ENCODE results near the gene RNF103. TPM values are rescaled to one million over a fixed set of nuclear protein-coding genes. Genes with fewer than 3 reads are reported as not detected.

RNF103 gene
- total RNA-seq, 4 donors from 2014 or later: 36.9 to 60.4 (median 46.4) TPM

DNA sequence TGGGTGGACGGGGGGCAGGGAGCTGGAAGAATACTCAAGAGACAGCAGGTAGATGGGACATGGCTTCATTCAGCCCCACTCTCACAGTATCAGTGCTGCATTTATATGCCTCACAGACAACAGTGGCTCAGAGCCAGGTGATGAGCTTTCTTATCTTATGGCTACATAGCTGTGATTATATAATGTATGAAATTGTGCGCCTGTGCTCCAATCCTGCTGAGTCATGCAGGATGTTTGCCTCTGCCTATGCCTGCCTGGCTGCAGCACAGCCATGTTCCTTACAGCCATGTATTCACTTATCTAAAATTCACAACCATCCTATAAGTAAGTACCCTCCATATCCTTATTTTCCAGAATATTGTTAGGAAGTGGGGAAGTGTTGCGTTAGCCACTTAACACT, 37.7 kb upstream of the RNF103 start:
- Histone ChIP-seq H3K4me3 (no peak overlapping the region), H3K36me3 (no peaks in the 10 kb centered on the region), H3K9me3 (no peaks in the 10 kb centered on the region), H3K27me3 (no peaks in the 10 kb centered on the region), H3K4me1 (no peaks in the 10 kb centered on the region), H3K27ac (replicated peaks in 1 of 4) (no peak overlapping the region)
- 92% methylated on average over 3 of the region's 3 CpGs for WGBS
- intact Hi-C loops (cut with DNase I): no loop called here
- TF ChIP-seq, protein P1, sequence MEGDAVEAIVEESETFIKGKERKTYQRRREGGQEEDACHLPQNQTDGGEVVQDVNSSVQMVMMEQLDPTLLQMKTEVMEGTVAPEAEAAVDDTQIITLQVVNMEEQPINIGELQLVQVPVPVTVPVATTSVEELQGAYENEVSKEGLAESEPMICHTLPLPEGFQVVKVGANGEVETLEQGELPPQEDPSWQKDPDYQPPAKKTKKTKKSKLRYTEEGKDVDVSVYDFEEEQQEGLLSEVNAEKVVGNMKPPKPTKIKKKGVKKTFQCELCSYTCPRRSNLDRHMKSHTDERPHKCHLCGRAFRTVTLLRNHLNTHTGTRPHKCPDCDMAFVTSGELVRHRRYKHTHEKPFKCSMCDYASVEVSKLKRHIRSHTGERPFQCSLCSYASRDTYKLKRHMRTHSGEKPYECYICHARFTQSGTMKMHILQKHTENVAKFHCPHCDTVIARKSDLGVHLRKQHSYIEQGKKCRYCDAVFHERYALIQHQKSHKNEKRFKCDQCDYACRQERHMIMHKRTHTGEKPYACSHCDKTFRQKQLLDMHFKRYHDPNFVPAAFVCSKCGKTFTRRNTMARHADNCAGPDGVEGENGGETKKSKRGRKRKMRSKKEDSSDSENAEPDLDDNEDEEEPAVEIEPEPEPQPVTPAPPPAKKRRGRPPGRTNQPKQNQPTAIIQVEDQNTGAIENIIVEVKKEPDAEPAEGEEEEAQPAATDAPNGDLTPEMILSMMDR (IDR thresholded peaks at IDR 0.05): no peak
- no peak for TF ChIP-seq POLR2A (IDR thresholded peaks at IDR 0.05; ENCODE audit: low read depth)
- no peak for TF ChIP-seq POLR2AphosphoS5 (IDR thresholded peaks at IDR 0.05)
- TF ChIP-seq EP300 (IDR thresholded peaks at IDR 0.05): no peak
- DNase-seq (ENCODE audit: extremely low spot score): no peak

DNA sequence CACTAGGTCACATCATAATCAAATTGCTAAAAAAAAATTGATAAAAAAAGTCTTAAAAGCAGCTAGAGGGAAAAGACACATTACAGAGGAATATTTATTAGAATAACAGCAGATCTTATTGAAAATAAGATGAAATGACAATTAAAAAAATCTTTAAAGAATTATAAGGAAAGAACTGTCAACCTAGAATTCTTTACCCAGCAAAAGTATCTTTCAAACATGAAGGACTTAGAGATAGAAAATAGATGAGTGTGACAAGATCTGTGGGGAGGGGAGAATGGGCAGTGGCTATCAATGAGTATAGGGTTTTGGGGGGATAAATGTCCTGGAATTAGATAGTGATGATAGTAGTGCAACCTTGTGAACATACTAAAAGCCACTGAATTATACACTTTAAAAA, 26.5 kb upstream of the RNF103 start:
- Histone ChIP-seq H3K36me3 (no peaks in the 10 kb centered on the region), H3K27ac (replicated peaks in 1 of 4) (no peak overlapping the region), H3K4me1 (no peaks in the 10 kb centered on the region), H3K4me3 (no peak overlapping the region), H3K9me3 (peaks cover 0 to 15% (median 6%) of the 10 kb centered on the region in 4 donors), H3K27me3 (no peaks in the 10 kb centered on the region)
- TF ChIP-seq EP300 (IDR thresholded peaks at IDR 0.05): no peak
- TF ChIP-seq, protein P1 (IDR thresholded peaks at IDR 0.05): no peak
- no peak for TF ChIP-seq POLR2A (IDR thresholded peaks at IDR 0.05; ENCODE audit: low read depth)
- no peak for TF ChIP-seq POLR2AphosphoS5 (IDR thresholded peaks at IDR 0.05)
- intact Hi-C loops (cut with DNase I): no loop called here
- no peak for DNase-seq (ENCODE audit: extremely low spot score)

DNA sequence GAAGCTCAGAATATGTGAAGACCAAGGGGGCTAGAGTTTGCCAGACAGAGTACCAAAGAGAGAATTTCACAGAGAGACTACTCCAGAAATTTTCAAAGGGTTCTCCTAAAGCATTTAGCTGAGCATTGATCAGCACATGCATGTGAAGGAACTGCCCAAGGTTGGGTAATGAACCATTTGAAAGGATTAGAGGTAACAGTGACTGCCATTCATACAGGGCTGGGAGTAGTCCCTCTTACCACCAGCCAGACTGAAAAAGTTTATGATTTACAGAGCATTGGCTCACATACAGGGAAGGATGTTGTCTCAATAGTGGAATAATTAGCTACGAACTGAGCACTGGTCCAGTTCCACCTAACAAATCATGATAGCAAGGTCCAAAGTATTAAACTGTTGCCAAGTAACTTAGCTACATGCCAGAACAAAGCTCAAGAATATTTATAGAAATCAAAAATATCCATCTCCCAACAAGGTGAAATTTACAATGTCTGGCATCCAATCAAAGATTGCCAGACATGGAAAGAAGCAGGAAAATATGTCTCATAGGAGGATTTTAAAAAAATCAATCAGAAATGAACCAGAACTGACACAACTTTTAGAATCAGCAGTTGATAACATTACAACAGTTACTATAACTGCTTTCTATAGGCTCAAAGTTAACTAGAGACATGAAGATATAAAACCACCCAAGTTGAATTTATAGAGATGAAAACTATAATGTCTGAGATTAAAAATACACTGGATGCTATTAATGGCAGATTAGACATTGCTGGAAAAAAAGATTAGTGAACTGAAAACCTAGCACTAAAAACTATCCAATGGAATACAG, 25.7 kb upstream of the RNF103 start:
- Histone ChIP-seq H3K27ac (replicated peaks in 1 of 4) (no peak overlapping the region), H3K36me3 (no peaks in the 10 kb centered on the region), H3K9me3 (peaks cover 0 to 15% (median 6%) of the 10 kb centered on the region in 4 donors), H3K4me3 (no peak overlapping the region), H3K4me1 (no peaks in the 10 kb centered on the region), H3K27me3 (no peaks in the 10 kb centered on the region)
- no peak for TF ChIP-seq POLR2AphosphoS5 (IDR thresholded peaks at IDR 0.05)
- TF ChIP-seq, protein P1 (IDR thresholded peaks at IDR 0.05): no peak
- no peak for TF ChIP-seq POLR2A (IDR thresholded peaks at IDR 0.05; ENCODE audit: low read depth)
- TF ChIP-seq EP300 (IDR thresholded peaks at IDR 0.05): no peak
- intact Hi-C loops (cut with DNase I): no loop called here
- no peak for DNase-seq (ENCODE audit: extremely low spot score)
- 44% methylated on average over 1 of the region's 1 CpG for WGBS

DNA sequence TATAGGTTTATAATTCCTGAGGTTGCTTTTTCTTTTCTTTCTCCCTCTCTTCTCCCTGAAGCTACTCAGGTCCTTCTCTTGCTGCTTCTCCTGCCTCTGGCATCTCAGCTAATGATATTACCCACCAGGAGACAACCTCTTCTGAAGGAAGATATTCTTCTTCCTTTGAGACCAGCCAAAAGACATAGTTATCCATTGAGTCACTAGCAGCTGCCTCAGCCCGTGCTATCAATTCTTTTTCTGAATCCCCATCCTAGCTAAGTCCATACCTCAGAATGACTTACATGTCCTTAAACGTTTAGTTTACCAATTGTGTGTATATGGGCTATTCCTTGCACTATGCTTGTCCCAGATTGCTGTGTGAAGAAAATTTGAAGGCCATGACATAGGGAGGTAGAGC, 25.0 kb upstream of the RNF103 start:
- TF ChIP-seq, protein P1 (IDR thresholded peaks at IDR 0.05): no peak
- TF ChIP-seq POLR2AphosphoS5 (IDR thresholded peaks at IDR 0.05): no peak
- TF ChIP-seq EP300 (IDR thresholded peaks at IDR 0.05): no peak
- no peak for TF ChIP-seq POLR2A (IDR thresholded peaks at IDR 0.05; ENCODE audit: low read depth)
- no peaks in the 10 kb centered on the region for H3K4me1 ChIP-seq
- no peaks in the 10 kb centered on the region for H3K27me3 ChIP-seq
- 84% methylated on average over 2 of the region's 2 CpGs for WGBS
- no peak overlapping the region for H3K27ac ChIP-seq (replicated peaks in 1 of 4)
- intact Hi-C loops (cut with DNase I): no loop called here
- no peaks in the 10 kb centered on the region for H3K36me3 ChIP-seq
- DNase-seq (ENCODE audit: extremely low spot score): no peak
- no peak overlapping the region for H3K4me3 ChIP-seq
- H3K9me3 ChIP-seq: peaks cover 0 to 15% (median 6%) of the 10 kb centered on the region in 4 donors

Data from esophagus muscularis mucosa (tissue), 4 donors.